NCI-H146 (cell line): Measurements from ENCODE around the gene FSTL4.
"Not testable (repeated sequence)": the region's sequence is repeated elsewhere in the genome, so short reads cannot be mapped to it uniquely, and the experiment has no call there.

Experiments used
- DNase-seq: peaks from one replicate; lab custom pipeline; 2025; lab: John Stamatoyannopoulos, UW

Gene FSTL4

DNA sequence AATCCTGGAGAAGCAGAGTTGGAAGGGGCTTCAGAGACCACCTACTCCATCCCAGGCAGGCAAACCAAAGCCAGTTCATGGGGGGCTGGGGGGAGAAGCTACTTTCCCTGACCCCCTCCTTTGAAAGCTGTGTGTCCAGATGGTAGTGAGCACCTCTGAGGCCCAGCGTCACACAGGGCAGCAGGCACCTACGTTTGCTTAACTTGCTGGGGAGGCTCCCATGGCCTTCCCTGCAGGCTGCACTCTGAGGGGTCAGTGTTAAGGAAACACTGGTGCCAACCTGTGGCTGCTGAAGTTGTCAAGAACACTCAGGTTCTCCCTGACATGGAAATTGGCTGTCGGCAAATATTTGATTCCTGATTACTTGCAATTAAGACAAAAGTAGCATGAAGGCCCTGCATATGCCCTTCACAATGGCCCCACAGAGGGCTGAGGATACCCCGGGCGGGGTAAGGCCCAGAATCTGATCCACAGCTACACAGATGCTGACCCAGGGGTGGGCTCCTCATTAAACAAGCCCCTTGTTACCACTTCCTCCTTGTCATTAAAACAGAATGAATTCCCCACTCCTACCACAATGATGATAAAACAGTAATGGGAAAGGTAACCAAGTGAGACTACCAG, 208.5 kb downstream of the FSTL4 start:
- DNase-seq, result no peak

DNA sequence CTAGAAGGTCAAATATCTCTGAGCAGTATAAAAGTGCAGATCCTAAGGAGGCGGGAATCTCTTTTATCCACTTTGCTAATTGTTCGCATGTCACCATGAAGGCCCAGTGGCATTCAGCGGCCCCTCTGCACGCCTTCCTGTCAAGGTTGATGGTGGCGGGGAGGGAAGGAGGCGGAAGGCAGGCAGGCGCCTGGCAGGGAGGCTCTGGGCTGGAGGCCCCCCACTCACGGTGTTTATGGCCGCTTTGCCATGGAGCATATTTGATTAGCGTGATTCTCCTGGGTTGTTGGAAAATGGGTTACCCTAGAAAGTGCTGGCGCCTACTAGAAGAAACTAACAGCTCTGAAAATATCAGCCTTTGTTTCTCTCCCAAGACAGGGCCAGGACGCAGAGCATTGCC, 209.6 kb downstream of the FSTL4 start:
- DNase-seq, result no peak

DNA sequence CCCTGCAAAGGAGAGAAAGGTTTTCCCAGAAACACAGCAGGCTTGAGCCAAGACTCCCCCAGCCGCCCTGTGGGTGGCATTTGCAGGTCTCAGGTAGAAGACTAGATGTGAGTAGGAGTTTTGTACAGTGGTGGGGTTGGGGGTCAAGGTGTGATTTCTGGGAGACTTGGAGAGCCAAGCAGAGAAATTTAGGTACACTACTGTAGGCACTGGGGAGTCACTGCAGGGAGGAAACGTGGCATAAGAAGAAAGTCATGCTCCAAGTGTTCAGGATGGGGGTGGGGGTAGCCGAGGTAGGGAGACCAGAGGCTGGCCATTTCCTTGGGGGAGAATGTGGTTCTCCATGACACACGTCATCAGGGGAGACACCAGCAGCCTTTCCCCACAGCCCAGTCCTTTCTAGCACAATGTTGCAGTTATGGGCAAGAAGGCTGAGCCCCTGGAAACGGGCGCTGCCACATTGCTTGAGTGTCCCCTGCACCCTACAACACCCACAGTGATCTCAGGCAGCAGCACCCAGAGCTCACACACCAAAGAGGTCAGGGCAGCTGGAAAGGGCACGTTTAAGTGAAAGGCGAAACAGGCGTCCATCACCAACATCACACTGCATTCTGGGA, 210.5 kb downstream of the FSTL4 start:
- DNase-seq, result no peak

DNA sequence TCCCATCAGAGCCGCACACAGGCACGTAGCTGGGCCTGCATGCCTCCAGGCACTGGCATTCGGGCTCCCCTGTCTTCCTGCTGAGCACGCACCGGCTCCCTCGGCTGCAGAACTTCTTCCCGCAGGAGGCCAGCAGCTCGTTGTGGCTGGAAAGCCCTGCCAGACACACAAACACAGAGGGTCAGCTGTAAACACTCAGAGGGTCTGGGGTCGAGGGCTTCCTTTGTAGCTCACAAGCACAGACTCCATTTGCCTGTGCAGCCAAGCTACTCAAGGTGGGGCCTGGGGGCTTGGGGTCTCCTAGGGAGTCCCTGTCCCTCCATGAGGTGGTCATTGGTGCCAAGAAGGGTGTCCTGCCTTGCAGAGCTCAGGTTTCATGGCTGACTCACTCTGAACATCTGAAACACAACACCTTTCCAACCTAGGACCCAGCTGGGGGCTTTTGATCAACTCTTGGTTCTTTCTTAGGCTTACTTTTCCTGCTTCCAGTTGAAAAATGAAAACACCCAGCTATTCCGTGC, 211.4 kb downstream of the FSTL4 start:
- no peak for DNase-seq

DNA sequence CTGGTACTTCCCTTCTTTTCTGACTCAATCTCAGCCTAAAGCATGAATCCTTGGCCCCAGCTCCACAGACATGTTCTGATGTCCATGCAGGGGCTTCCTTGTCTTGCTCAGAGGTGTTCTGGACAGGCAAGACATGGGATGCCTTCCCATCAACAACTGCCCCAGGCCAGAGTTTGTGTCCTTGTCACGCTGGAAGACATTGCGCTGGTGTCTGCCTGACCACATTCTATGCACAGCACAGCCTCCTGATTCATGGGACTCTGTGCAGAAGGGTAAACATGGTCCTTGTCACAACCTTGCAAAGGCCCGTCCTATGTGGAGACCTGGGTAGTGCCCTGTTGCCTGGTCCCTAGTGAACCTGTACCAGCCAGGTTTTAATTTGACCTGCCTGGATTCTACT, 212.2 kb downstream of the FSTL4 start:
- no peak for DNase-seq

DNA sequence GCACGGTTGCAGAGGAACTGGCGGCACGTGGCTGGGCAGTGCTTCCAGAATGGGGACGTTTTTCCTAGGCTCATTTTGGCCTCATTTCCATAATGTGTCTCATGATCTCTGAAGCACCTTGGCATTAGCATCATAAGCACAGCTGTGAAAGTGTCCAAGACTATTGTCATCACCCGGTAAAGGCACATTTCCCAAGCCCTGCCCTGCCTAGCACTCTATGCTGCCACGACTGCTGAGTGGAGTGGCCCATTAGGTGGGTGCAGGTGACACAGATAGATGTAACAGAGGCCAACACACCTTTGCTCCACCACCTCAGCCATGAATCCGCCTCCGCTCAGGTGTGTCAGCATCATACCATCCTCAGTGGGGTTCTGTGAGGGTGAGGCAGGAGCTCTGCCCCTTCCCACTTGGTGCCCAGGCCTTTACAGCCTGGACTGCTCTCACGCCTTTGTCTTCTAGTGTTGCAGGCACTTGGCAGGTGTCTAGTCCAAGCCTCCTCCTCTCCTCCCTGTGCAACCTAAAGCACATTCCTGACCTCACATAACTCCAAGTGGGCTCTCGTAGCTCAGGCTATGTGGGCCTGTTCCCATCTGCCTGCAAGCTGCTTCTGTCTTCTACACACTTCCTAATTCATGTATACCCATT, 213.0 kb downstream of the FSTL4 start:
- DNase-seq, result no peak

DNA sequence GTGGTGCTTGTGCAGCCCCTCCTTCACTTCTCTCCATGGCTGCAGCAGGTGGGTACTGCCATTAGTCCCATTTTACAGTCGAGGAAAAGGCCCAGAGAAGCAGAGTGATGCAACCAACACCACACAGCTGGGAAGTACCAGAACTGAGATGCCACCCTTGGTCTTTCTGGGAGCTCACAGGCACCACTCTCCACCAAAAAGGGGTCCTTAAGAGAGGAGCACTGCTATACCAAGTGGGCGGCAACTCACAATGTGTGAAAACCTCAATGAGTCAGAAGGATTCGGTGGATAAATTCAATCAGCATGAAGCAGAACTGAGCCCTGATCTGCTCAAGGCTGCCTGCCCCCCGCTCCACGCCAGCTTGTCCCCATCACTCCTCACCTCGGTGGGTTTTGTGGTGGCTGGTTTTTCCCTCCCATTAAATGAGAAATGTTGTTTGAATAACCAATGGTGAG, 213.7 kb downstream of the FSTL4 start:
- DNase-seq, result no peak

DNA sequence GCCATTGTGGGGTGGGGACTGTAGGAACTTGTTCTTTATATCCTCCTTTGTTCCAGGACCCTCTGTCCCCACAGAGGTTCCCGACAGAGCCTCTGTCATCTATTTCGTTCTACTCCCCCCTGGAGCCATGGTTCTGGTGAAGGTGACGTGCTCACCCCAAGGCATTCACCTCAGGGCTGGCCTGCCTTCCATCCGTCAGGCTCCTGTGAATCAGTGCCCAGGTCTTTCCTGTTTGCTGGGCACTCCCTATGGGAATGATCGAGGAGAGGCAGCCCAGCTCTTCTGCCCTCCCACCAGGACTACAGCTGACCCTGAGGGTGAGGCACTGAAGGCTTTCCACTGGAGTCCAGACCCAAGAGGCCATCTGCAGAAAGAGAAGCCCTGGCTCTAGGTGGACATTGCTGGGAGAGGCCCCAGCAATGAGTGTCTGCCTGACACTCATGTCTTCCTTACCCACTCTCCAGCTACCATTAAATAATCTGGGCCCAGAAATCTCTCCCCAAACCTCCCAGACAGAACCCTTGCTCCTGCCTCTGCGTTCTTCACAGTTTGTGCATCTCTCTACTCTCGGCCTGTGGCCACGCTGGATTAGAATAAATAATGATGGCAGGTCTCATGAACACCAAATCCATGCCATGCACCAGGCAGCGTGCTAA, 214.2 kb downstream of the FSTL4 start:
- DNase-seq, result no peak

DNA sequence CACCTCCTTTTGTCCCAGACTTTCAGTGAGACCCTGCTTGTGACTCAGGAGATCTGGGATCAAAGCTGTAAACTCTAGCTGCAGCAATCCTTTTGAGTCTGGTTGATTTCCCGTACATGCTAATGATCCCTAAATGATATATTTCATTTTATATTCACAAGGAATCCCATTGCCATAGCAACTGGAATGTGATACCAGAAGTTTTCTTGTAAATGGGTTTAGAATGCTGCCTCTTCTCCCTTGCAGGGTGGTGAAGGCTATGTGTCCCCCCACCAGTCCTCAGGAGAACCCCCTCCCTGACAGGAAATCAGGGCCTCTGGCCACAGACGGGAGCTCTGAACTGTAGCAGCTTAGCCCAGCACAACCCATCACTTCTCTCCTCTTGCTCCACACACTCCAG, 215.0 kb downstream of the FSTL4 start:
- DNase-seq, result no peak

DNA sequence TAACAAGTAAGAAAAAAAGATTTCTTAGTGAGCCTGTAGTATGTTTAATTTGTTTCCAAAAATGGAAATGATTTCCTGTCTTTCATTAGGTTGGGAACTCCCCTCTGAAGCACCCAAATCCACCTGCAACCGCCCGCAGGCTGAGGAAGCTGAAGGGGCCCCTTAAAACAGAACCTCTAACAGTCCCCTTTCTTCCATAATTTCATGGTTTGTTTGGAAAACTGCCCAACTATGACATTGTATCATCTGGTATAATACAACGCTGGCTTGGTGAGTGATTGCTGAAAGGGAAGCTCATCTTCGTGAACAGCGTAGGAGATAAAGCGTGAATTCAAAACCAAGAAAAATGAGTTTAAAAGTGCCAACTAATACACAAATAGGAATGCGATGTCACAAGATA, 215.5 kb downstream of the FSTL4 start:
- DNase-seq, result no peak

DNA sequence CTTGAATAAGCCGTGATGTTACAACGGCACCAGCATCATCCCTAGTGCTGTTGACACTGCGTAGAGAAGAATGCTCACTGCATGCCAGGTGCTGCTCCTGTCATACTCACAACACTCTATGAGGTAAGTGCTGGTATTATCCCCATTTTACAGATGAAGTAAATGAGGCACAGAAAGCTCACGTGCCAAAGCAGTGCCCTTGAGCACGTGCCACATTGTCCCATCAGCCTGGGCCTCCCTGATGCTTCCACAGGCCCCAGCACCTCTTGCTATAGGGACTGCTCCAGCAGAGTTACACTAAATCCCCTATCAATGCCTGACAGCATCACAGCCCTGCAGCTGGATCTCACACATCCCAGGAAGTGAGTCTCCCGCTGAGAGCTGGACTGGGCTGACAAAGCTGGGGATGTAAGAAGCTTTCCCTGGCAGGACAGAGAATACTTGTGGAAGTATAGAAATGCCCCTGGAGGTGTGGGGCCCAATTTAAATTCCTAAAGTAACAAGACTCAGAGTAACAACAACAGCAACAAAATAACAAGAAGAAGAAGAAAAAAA, 216.1 kb downstream of the FSTL4 start:
- no peak for DNase-seq

DNA sequence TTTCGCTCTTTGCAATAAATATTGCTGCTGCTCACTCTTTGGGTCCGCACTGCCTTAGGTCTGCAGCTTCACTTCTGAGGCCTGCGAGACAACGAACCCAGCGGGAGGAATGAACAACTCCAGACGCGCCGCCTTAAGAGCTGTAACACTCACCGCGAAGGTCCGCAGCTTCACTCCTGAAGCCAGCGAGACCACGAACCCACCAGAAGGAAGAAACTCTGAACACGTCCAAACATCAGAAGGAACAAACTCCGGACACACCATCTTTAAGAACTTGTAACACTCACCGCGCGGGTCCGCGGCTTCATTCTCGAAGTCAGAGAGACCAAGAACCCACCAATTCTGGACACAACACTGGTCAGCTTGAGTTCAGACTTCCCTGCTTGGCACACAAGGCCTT, 217.1 kb downstream of the FSTL4 start:
- DNase-seq, result not testable (repeated sequence)

DNA sequence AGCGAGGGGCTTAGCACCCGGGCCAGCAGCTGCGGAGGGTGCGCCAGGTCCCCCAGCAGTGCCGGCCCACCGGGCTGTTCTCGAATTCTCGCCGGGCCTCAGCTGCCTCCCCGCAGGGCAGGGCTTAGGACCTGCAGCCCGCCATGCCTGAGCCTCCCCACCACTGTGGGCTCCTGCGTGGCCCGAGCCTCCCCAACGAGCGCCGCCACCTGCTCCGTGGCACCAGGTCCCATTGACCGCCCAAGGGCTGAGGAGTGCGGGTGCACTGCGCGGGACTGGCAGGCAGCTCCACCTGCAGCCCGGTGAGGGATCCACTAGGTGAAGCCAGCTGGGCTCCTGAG, 217.9 kb downstream of the FSTL4 start:
- DNase-seq, result not testable (repeated sequence)

DNA sequence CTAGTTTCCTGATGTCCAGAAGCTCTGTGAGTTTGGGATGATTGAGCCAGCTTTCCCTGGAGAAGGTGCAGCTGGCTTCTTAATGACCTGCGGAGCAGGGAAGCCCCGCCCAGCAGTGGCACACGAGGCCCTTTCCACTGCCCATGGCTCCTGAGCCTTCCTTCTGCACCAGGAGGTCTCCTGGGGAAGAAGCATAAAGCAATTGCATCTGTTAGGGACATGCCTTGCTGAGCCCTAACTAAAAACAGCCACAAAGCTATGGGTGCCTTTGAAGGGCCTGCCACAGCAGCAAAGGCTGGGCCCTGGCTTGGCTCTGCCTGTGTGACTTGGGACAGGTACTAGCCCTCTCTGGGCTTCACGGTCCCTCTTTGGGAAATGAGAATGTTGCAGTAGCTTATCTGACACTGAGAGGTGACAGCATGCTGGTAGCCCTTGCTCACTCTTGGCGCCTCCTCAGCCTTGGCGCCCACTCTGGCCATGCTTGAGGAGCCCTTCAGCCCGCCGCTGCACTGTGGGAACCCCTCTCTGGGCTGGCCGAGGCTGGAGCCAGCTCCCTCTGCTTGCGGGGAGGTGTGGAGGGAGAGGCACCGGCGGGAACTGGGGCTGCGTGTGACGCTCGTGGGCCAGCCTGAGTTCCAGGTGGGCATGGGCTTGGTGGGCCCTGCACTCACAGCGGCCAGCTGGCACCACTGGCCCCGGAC, 218.4 kb downstream of the FSTL4 start:
- no peak for DNase-seq

DNA sequence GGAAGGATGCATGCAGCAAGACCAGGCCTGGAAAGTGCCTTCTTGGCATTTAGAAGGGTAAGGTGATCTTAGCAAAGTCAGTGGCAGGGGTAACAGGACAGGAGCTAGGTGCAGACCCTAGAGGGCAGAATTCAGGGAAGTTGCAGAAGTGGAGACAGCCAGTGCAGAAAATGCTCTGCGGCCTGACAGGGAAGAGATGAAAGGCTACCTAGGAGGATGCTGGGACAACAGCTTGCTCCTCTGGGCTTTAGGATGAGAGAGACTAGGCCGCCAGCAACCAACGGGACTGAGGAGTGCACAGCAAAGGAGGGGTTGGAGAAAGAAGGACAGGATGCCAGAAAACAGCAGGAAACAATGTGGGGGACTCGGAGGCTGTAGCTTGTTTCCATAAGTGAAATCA, 219.9 kb downstream of the FSTL4 start:
- DNase-seq, result no peak

DNA sequence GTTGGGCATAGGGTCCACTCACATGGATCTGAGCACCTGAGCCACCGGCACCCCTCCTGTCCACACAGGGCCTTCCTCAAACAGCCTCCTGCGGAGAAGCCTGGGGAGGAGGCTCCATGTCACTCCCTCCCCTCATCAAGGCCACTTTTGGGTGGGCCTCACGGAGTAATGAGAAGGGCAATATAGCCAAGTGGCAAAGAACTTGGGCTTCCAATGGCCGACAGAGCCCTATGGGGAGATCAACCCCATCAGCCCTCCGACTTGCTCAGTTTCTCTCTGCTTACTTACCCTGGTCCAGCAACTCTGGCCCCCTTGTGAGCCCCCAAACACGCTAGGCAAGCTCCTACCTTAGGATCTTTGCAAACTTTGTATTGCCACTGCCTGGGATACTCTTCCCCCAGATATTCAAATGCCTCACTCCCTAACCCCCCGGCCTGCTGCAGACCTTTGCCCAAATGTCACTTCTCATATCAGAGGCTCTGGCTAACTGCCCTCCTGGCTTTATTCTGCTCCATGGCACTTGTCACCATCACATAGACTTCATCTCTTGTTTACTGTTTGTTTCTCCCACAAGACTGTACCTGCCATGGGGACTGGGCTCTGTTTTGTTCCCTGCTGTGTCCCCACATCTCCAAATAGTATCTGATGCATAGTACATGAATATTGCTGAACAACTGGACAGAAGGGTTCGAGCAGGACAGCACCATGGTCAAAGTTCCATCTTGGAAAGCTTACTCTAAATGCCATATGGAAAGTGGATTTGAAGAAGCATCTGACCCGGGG, 220.8 kb downstream of the FSTL4 start:
- no peak for DNase-seq

DNA sequence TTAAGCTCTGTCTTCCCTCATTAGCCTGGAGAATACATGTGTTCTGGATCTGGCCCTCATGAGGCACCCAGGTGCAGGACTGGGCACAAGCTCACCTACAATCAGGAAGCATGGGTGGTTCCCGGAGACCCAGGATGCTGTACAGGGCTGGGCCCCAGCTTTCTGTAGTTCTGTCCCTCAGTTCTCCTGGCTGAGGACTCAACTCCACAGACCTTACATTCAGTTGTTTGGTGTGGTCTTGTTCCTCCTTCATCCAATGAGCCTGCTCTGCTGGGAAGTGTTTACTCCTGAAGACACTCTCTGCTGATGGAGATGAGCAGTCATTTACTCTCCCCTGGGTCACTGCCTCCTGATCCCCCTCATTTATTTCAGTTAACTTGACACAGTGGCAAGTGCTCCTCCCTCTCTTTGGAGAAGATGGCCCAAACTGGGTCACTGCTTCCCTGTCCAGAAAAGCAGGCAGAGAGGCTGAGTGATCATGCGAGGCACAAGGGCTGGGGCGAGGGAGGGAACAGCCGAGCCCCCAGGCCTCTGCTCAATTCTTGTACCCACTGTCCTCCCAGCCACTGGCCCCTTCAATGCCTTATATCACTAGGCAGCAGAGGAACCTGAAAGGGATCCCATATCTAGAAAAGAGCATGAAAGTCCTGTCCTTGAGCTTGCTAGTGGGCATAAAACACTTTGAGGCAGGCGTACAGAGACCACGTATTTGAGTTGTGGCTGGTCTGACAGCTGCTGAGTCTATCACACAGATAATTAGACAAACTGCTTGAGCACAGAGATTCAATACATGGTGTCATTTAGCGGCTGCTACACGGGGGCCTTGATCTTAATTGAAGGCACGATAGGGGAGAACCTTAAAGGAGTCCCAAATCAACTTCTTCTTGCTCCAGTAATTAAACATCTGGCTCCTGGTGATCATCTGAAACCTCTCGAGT, 221.7 kb downstream of the FSTL4 start:
- no peak for DNase-seq

DNA sequence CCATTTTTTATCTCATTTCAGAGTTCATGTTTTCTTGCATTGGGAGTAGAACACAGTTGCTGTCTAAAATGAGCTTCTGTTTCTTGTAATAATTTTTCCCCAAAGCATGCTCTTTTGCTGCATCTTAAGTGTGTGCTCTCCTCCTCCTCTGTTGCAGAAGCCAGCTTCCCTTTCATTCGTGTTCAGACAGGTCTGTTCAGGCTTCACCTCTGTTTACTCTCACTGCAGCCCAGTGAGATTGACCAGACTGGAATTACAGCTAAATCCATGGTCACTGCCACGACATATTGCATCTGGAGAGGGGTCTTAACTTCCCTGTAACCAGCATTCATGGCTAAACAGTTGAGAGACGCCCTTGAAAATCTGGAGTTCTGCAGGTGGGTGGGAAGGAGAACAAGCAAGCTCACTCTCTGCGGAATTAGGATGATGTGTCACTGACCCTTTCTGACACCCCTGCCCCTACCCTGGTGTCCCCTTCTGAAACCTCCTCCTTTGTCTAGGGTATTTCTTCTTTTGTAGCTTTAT, 223.2 kb downstream of the FSTL4 start:
- DNase-seq, result no peak

DNA sequence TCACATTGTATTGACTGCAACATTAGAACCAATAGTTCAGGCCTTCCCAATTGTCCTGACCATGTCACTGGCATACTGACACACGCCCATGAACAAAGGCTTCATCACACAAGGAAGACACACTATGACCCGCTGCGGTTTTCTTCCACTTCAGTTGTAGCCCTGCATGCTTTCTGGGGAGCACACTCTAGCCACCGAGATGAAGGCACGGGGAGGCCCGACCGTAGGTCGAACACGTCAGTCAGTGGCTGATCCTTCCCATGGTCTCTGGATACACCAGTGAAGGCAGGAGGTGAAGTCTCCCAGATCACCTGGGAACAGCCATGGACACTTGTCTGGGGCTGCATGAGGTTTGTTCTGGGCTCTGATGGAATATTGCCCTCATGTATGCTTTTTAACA, 224.7 kb downstream of the FSTL4 start:
- DNase-seq, result no peak

DNA sequence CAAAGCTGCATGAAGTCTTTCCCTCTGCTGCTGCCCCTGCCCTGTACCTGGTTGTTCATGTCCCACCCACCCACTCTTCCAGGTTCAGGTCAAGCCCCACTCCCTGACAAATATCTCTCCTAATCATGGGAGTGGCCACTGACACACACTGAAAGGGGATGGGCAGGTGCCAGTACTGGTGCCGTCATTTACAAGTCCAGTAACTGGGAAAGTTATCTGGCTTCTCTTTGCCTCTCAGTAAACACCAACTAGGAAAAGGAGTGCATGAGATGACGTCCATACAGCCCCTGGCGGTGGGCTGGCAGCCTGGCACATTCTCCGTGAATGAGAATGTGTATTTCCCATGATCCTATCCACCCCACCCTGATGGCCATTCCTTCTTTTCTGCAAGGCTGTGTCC, 225.2 kb downstream of the FSTL4 start:
- no peak for DNase-seq
